ENCODE results near the gene SCN3B. TPM values are rescaled to one million over a fixed set of nuclear protein-coding genes. Genes with fewer than 3 reads are reported as not detected.

The SCN3B gene, protein sequence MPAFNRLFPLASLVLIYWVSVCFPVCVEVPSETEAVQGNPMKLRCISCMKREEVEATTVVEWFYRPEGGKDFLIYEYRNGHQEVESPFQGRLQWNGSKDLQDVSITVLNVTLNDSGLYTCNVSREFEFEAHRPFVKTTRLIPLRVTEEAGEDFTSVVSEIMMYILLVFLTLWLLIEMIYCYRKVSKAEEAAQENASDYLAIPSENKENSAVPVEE
- not detected in 2 replicates for total RNA-seq

DNA sequence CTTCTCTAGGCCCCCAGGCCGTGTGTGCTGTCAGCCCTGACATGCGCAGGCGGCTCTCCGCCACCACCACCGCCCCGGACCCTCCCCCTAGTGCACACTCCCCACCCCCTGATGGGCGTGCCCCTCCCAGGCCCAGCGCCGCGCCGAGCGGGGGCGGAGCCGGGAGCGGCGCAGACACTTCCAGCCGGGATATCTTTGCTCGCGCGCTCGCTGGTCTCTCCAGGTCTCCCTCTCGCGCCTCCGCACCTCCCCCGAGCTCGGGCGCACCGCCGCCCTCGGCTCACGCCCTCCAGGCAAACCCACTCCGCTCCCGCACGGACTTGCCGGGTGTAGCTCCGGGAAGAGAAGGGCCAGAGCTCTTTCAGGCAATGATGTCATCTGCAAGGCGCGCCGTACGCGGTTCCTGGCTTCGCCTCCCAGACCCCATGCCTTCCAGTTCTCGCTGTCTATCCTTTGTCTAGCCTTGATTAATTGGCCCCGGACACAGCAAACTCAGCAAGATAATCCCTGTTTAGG lies at the start of gene SCN3B:
Gene SCN3B, minus strand, starts transcription at position 59 of the 516 bp plus-strand sequence. CDS start 823 bp downstream, outside the sequence.
- intact Hi-C loops (cut with micrococcal nuclease) = no loop called here

DNA sequence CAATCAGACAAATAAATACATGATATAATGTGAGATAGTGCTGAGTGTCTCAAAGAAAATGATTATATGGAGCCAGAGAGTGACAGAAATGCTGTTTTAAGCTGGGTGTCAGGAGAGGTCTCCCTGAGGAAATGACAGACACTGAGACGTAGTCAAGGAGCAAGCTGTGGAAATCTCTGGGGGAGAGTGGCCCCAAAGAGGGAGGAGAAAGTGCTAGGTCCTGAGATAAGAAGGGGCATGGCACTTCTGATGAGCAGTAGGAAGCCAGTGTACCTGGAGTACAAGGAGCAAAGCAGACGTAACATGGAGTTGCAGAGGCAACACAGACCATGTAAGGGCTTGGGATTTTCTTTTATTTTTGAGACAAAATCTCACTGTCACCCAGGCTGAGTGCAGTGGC lies 48.3 kb upstream of the SCN3B start:
- intact Hi-C loops (cut with micrococcal nuclease) = no loop called here
- Mint-ChIP-seq H3K27ac (no peak overlapping the region), H3K9me3 (no peaks in the 10 kb centered on the region), H3K4me3 (ENCODE audit: low read depth) (no peak overlapping the region), H3K36me3 (ENCODE audit: low read depth) (no peaks in the 10 kb centered on the region), H3K27me3 (ENCODE audit: low read depth) (peaks cover 19% of the 10 kb centered on the region), H3K4me1 (ENCODE audit: low read depth) (no peaks in the 10 kb centered on the region)
- no peak for DNase-seq (ENCODE audit: low spot score)

More for the DNA sequence above, at the start of gene SCN3B:
- peak within 1 kb of the TSS; percentile 71 for H3K4me3 Mint-ChIP-seq (ENCODE audit: low read depth)
- peaks cover 12% of the 10 kb centered on the region for H3K9me3 Mint-ChIP-seq
- no peak for DNase-seq (ENCODE audit: low spot score)
- H3K27me3 Mint-ChIP-seq (ENCODE audit: low read depth) = peaks cover 45% of the 10 kb centered on the region
- peaks cover 6% of the 10 kb centered on the region for H3K4me1 Mint-ChIP-seq (ENCODE audit: low read depth)
- H3K27ac Mint-ChIP-seq = no peak within 1 kb of the TSS
- no peaks in the 10 kb centered on the region for H3K36me3 Mint-ChIP-seq (ENCODE audit: low read depth)

GRCh38 chr11:123702139-123702538 lies 47.7 kb upstream of the SCN3B start:
- H3K4me1 Mint-ChIP-seq (ENCODE audit: low read depth) = no peaks in the 10 kb centered on the region
- no peaks in the 10 kb centered on the region for H3K36me3 Mint-ChIP-seq (ENCODE audit: low read depth)
- no peak overlapping the region for H3K4me3 Mint-ChIP-seq (ENCODE audit: low read depth)
- no peak for DNase-seq (ENCODE audit: low spot score)
- no peaks in the 10 kb centered on the region for H3K9me3 Mint-ChIP-seq
- peaks cover 17% of the 10 kb centered on the region for H3K27me3 Mint-ChIP-seq (ENCODE audit: low read depth)
- intact Hi-C loops (cut with micrococcal nuclease) = no loop called here
- H3K27ac Mint-ChIP-seq = no peak overlapping the region

- intact Hi-C loops (cut with micrococcal nuclease) = no loop called here
- Mint-ChIP-seq H3K4me1 (ENCODE audit: low read depth) (no peaks in the 10 kb centered on the region), H3K36me3 (ENCODE audit: low read depth) (no peaks in the 10 kb centered on the region), H3K9me3 (no peaks in the 10 kb centered on the region), H3K27me3 (ENCODE audit: low read depth) (peaks cover 19% of the 10 kb centered on the region), H3K4me3 (ENCODE audit: low read depth) (no peak overlapping the region), H3K27ac (no peak overlapping the region)
- DNase-seq (ENCODE audit: low spot score) = no peak
Measured at GRCh38 chr11:123700772-123701171, 46.3 kb upstream of the SCN3B start.

GRCh38 chr11:123698546-123699127 lies 44.2 kb upstream of the SCN3B start:
- no peak overlapping the region for H3K4me3 Mint-ChIP-seq (ENCODE audit: low read depth)
- H3K9me3 Mint-ChIP-seq = no peaks in the 10 kb centered on the region
- peaks cover 23% of the 10 kb centered on the region for H3K27me3 Mint-ChIP-seq (ENCODE audit: low read depth)

GRCh38 chr11:123696183-123696582 lies 41.8 kb upstream of the SCN3B start:
- H3K4me3 Mint-ChIP-seq (ENCODE audit: low read depth) = no peak overlapping the region
- intact Hi-C loops (cut with micrococcal nuclease) = no loop called here
- no peaks in the 10 kb centered on the region for H3K9me3 Mint-ChIP-seq
- no peak for DNase-seq (ENCODE audit: low spot score)
- H3K36me3 Mint-ChIP-seq (ENCODE audit: low read depth) = no peaks in the 10 kb centered on the region
- no peak overlapping the region for H3K27ac Mint-ChIP-seq
- H3K27me3 Mint-ChIP-seq (ENCODE audit: low read depth) = peaks cover 25% of the 10 kb centered on the region
- no peaks in the 10 kb centered on the region for H3K4me1 Mint-ChIP-seq (ENCODE audit: low read depth)

More at GRCh38 chr11:123698546-123699127, 44.2 kb upstream of the SCN3B start:
- Mint-ChIP-seq H3K36me3 (ENCODE audit: low read depth) (no peaks in the 10 kb centered on the region), H3K27ac (no peak overlapping the region), H3K4me1 (ENCODE audit: low read depth) (no peaks in the 10 kb centered on the region)
- DNase-seq (ENCODE audit: low spot score) = no peak
- intact Hi-C loops (cut with micrococcal nuclease) = no loop called here

- no peaks in the 10 kb centered on the region for H3K4me1 Mint-ChIP-seq (ENCODE audit: low read depth)
- H3K4me3 Mint-ChIP-seq (ENCODE audit: low read depth) = no peak overlapping the region
- no peaks in the 10 kb centered on the region for H3K9me3 Mint-ChIP-seq
- DNase-seq (ENCODE audit: low spot score) = no peak
- H3K27me3 Mint-ChIP-seq (ENCODE audit: low read depth) = peaks cover 27% of the 10 kb centered on the region
- intact Hi-C loops (cut with micrococcal nuclease) = no loop called here
- H3K27ac Mint-ChIP-seq = no peak overlapping the region
- no peaks in the 10 kb centered on the region for H3K36me3 Mint-ChIP-seq (ENCODE audit: low read depth)
Measured at GRCh38 chr11:123695231-123695630, 40.8 kb upstream of the SCN3B start.

- no peak for DNase-seq (ENCODE audit: low spot score)
- no peaks in the 10 kb centered on the region for H3K36me3 Mint-ChIP-seq (ENCODE audit: low read depth)
- no peaks in the 10 kb centered on the region for H3K4me1 Mint-ChIP-seq (ENCODE audit: low read depth)
- no peak overlapping the region for H3K27ac Mint-ChIP-seq
- intact Hi-C loops (cut with micrococcal nuclease) = no loop called here
- no peak overlapping the region for H3K4me3 Mint-ChIP-seq (ENCODE audit: low read depth)
- H3K9me3 Mint-ChIP-seq = no peaks in the 10 kb centered on the region
- peaks cover 30% of the 10 kb centered on the region for H3K27me3 Mint-ChIP-seq (ENCODE audit: low read depth)
Measured at GRCh38 chr11:123694551-123694950, 40.1 kb upstream of the SCN3B start.

DNA sequence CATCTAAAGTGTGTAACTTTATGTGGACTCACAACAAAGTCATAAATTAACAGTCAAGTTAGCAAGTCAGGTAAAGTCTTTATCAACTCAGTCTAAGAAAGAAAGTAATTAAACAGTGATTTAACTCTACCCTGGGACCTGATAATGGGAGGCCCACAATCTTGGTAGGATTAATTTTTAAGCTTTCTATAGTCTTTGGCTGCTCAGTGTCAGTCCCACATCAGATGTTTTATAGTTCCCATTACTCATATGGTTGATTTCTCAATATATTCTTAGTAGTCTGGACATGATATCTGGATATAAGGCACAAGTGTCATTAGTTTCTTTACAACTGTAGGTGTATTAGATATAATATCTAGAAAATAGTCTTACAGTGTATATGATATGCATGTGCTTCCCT lies 38.5 kb upstream of the SCN3B start:
- intact Hi-C loops (cut with micrococcal nuclease) = no loop called here
- Mint-ChIP-seq H3K27ac (no peak overlapping the region), H3K4me3 (ENCODE audit: low read depth) (no peak overlapping the region), H3K4me1 (ENCODE audit: low read depth) (no peaks in the 10 kb centered on the region), H3K9me3 (no peaks in the 10 kb centered on the region), H3K36me3 (ENCODE audit: low read depth) (no peaks in the 10 kb centered on the region), H3K27me3 (ENCODE audit: low read depth) (peaks cover 27% of the 10 kb centered on the region)
- no peak for DNase-seq (ENCODE audit: low spot score)

GRCh38 chr11:123690485-123690884 lies 36.1 kb upstream of the SCN3B start:
- DNase-seq (ENCODE audit: low spot score) = no peak
- H3K4me3 Mint-ChIP-seq (ENCODE audit: low read depth) = no peak overlapping the region
- no peaks in the 10 kb centered on the region for H3K9me3 Mint-ChIP-seq
- intact Hi-C loops (cut with micrococcal nuclease) = no loop called here
- peaks cover 24% of the 10 kb centered on the region for H3K27me3 Mint-ChIP-seq (ENCODE audit: low read depth)
- H3K27ac Mint-ChIP-seq = no peak overlapping the region
- H3K36me3 Mint-ChIP-seq (ENCODE audit: low read depth) = no peaks in the 10 kb centered on the region
- no peaks in the 10 kb centered on the region for H3K4me1 Mint-ChIP-seq (ENCODE audit: low read depth)

DNA sequence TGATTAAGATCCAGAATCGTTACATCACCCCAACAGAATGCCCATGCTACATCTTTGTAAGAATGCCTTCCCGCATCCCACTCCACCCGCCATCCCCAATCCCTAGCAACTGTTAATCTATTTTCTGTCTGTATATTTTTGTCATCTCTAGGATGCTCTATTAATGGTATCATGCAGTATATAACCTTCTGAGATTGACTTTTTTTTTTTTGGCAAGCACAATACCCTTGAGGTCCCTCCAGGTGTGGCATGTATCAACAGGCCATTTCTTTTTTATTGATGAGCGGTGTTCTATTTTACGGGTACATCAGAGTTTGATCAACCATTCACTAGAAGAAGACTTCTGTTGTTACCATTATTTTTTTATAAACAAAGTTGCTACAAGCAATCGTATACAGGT lies 30.2 kb upstream of the SCN3B start:
- intact Hi-C loops (cut with micrococcal nuclease) = no loop called here
- H3K4me1 Mint-ChIP-seq (ENCODE audit: low read depth) = peaks cover 3% of the 10 kb centered on the region
- H3K36me3 Mint-ChIP-seq (ENCODE audit: low read depth) = no peaks in the 10 kb centered on the region
- no peaks in the 10 kb centered on the region for H3K9me3 Mint-ChIP-seq
- H3K4me3 Mint-ChIP-seq (ENCODE audit: low read depth) = no peak overlapping the region
- no peak overlapping the region for H3K27ac Mint-ChIP-seq
- no peak for DNase-seq (ENCODE audit: low spot score)
- peaks cover 13% of the 10 kb centered on the region for H3K27me3 Mint-ChIP-seq (ENCODE audit: low read depth)

DNA sequence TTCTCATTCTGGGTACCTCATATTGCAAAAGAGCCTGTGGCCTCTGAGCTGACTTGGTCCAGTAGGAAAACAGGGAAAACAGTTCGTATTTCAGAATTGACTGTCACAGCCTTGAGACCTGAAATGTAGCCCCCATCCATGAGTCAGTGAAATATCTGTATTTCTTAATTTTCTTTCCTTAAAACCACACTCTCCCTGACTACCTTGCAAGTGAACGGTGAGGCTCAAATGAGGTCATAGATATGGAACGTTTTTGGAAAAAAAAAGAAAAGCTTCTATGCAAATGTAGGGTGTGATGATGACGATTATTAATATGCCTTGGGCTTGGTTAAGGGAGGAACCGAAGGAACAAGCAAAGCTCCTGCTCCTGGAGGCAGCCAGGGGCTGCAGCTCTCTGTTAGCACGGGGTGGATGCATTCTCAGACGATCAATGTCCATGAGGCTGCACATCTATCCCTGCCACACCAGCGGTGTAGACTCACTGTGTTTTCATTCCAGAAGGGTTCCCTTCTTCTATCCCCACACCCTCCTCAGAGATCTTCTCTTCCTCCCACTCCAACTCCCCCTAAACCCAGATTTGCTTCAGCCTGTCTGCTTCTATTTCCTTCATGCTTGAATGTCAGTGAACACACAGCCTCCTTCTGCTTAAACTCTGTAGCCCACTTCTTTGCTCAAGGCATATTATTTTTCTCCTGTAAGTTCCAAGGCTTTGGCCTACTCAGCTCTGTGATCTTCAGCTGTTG lies 29.2 kb upstream of the SCN3B start:
- Mint-ChIP-seq H3K36me3 (ENCODE audit: low read depth) (no peaks in the 10 kb centered on the region), H3K4me1 (ENCODE audit: low read depth) (peaks cover 3% of the 10 kb centered on the region), H3K27me3 (ENCODE audit: low read depth) (peaks cover 10% of the 10 kb centered on the region), H3K9me3 (no peaks in the 10 kb centered on the region), H3K4me3 (ENCODE audit: low read depth) (no peak overlapping the region), H3K27ac (no peak overlapping the region)
- no peak for DNase-seq (ENCODE audit: low spot score)
- intact Hi-C loops (cut with micrococcal nuclease) = no loop called here

Measured in activated T-helper 2 cell treated with anti-CD3 and anti-CD28 coated beads, Interferon-gamma antibody, Interleukin-2, Interleukin-4, amounts not matched to agents 10 μg/mL and 5 μg/mL and 100 μg/mL, durations not matched to agents 14 hours and 24 hours and 36 hours (primary cell).